GM23338 (cell line): ENCODE results near the gene KCNT1. TPM values are rescaled to one million over a fixed set of nuclear protein-coding genes. Genes with fewer than 3 reads are reported as not detected.

Experiments used
- ATAC-seq: fragments of 200-7000 bp; cut with Tn5 transposase; 3 replicates; pipeline ENCODE4 v1.9.1; 2020
- DNase-seq: peaks from one replicate; pipeline ENCODE4 v3.0.0-alpha.2; 2015; ENCODE audit warnings: low spot score
- H2AFZ ChIP-seq: fragments of 200-600 bp; sonication (generic); 2 replicates; pipeline ENCODE4 v1.8.0; 2016; ENCODE audit warnings: antibody characterized with exemption, mild to moderate bottlenecking, moderate library complexity
- H3F3A ChIP-seq: fragments of 200-600 bp; sonication (generic); replicated peaks from 2 replicates; pipeline ENCODE4 v1.8.0; 2017; ENCODE audit warnings: antibody characterized with exemption, mixed run types, low read depth
- H3K27ac ChIP-seq: fragments of 200-600 bp; sonication (generic); 2 replicates; pipeline ENCODE4 v1.6.1; 2016; ENCODE audit warnings: low read depth
- H3K27me3 ChIP-seq: fragments of 200-600 bp; sonication (generic); 2 replicates; pipeline ENCODE4 v1.8.0; 2016; ENCODE audit warnings: mild to moderate bottlenecking, mixed run types, moderate library complexity; ENCODE audit not compliant: insufficient read depth
- H3K36me3 ChIP-seq: fragments of 200-600 bp; sonication (generic); 2 replicates; pipeline ENCODE4 v1.8.0; 2016; ENCODE audit warnings: mild to moderate bottlenecking; ENCODE audit not compliant: insufficient read depth
- H3K4me1 ChIP-seq: fragments of 200-600 bp; sonication (generic); 2 replicates; pipeline ENCODE4 v1.8.0; 2016; ENCODE audit warnings: mild to moderate bottlenecking, moderate library complexity; ENCODE audit not compliant: insufficient read depth
- H3K4me2 ChIP-seq: fragments of 200-600 bp; sonication (generic); 2 replicates; pipeline ENCODE4 v1.7.1; 2017; ENCODE audit warnings: mixed run types
- H3K4me3 ChIP-seq: fragments of 200-600 bp; sonication (generic); 2 replicates; pipeline ENCODE4 v1.6.1; 2016; ENCODE audit warnings: mixed run types
- H3K79me2 ChIP-seq: fragments of 200-600 bp; sonication (generic); replicated peaks from 2 replicates; pipeline ENCODE4 v1.8.0; 2017; ENCODE audit warnings: mild to moderate bottlenecking; ENCODE audit not compliant: insufficient read depth
- H3K9me2 ChIP-seq: fragments of 200-600 bp; sonication (generic); 2 replicates; pipeline ENCODE4 v1.8.0; 2017; ENCODE audit not compliant: insufficient read depth
- H4K20me1 ChIP-seq: fragments of 200-600 bp; sonication (generic); replicated peaks from 2 replicates; pipeline ENCODE4 v1.8.0; 2017; ENCODE audit warnings: mild to moderate bottlenecking; ENCODE audit not compliant: insufficient read depth
- H3K27ac Mint-ChIP-seq: 2 replicates; pipeline ENCODE4 v1.8.0; 2020; ENCODE audit warnings: inconsistent platforms, mild to moderate bottlenecking, moderate library complexity, mixed read lengths
- H3K27me3 Mint-ChIP-seq: 3 replicates; pipeline ENCODE4 v1.8.0; 2022; ENCODE audit warnings: low read depth, mild to moderate bottlenecking, moderate library complexity, mixed read lengths, inconsistent platforms; ENCODE audit not compliant: insufficient read depth, poor library complexity
- H3K36me3 Mint-ChIP-seq: 3 replicates; pipeline ENCODE4 v1.8.0; 2021; ENCODE audit warnings: low read depth, mild to moderate bottlenecking, inconsistent platforms, moderate library complexity, mixed read lengths
- H3K4me1 Mint-ChIP-seq: 3 replicates; pipeline ENCODE4 v1.8.0; 2020; ENCODE audit warnings: mild to moderate bottlenecking, inconsistent platforms, mixed read lengths
- H3K4me3 Mint-ChIP-seq: 3 replicates; pipeline ENCODE4 v1.8.0; 2021; ENCODE audit warnings: moderate library complexity, mild to moderate bottlenecking, inconsistent platforms, mixed read lengths
- H3K9me3 Mint-ChIP-seq: 3 replicates; pipeline ENCODE4 v1.8.0; 2020; ENCODE audit warnings: moderate library complexity, mild to moderate bottlenecking, inconsistent platforms, mixed read lengths
- CREB1 ChIP-seq: fragments of 250-450 bp; sonication (Bioruptor Pico); IDR thresholded peaks from 2 replicates; pipeline ENCODE4 v1.5.0; 2020; ENCODE audit warnings: low read depth, mild to moderate bottlenecking, moderate library complexity
- EZH2 ChIP-seq: fragments of 200-600 bp; sonication (generic); IDR thresholded peaks from one replicate; pipeline ENCODE4 v1.8.0; 2017; ENCODE audit warnings: antibody characterized with exemption, mild to moderate bottlenecking, low read depth; ENCODE audit not compliant: unreplicated experiment
- EZH2phosphoT487 ChIP-seq: fragments of 200-600 bp; sonication (generic); IDR thresholded peaks from one replicate; pipeline ENCODE4 v1.8.1; 2018; ENCODE audit warnings: antibody characterized with exemption; ENCODE audit not compliant: unreplicated experiment
- JUNB ChIP-seq: IDR thresholded peaks from one replicate; pipeline ENCODE4 v1.6.1; 2016; ENCODE audit warnings: antibody characterized with exemption; ENCODE audit not compliant: unreplicated experiment
- NANOG ChIP-seq: IDR thresholded peaks from 2 replicates; pipeline ENCODE4 v1.6.1; 2016; ENCODE audit warnings: antibody characterized with exemption, borderline replicate concordance
- POLR2AphosphoS5 ChIP-seq: IDR thresholded peaks from 2 replicates; pipeline ENCODE4 v1.6.1; 2016; ENCODE audit warnings: antibody characterized with exemption, low read depth
- ZNF114 ChIP-seq: fragments of 250-450 bp; sonication (Bioruptor Pico); IDR thresholded peaks from 2 replicates; pipeline ENCODE4 v1.5.0; 2020; ENCODE audit warnings: mild to moderate bottlenecking, moderate library complexity
- polyA plus RNA-seq: library from polyadenylated mRNA; unstranded; fragments of >200 nt; fragmentation: Nextera tagmentation; extraction: Ambion mirVana; gene quantifications from 2 replicates; pipeline ENCODE4 v1.2.1, GENCODE V29; 2016
- total RNA-seq: library from RNA; depleted of rRNA; stranded (reverse); fragments of >200 nt; shearing (Covaris generic); gene quantifications from 2 replicates; pipeline ENCODE4 v1.2.3, GENCODE V29; 2014
- TF ChIP-seq, protein P1 (sequence below): IDR thresholded peaks from one replicate; pipeline ENCODE4 v1.6.1; 2018; ENCODE audit warnings: antibody characterized with exemption; ENCODE audit not compliant: unreplicated experiment
- TF ChIP-seq, protein P2 (sequence below): IDR thresholded peaks from 2 replicates; pipeline ENCODE4 v1.6.1; 2016; ENCODE audit warnings: antibody characterized with exemption
- TF ChIP-seq, protein P3 (sequence below), 2 experiments: fragments of 200-600 bp in 1 of 2; sonication (generic) in 1 of 2; conservative IDR thresholded peaks; 2 replicates each; pipeline versions ENCODE4 v1.5.1 to v1.6.1; 2016 to 2017; ENCODE audit warnings: antibody characterized with exemption in 2 of 2, low read depth in 2 of 2, mild to moderate bottlenecking in 2 of 2, moderate library complexity in 1 of 2

The KCNT1 gene
- total and polyA plus RNA-seq, 2 experiments from 2014 or later = 0.05 to 0.28 TPM

DNA sequence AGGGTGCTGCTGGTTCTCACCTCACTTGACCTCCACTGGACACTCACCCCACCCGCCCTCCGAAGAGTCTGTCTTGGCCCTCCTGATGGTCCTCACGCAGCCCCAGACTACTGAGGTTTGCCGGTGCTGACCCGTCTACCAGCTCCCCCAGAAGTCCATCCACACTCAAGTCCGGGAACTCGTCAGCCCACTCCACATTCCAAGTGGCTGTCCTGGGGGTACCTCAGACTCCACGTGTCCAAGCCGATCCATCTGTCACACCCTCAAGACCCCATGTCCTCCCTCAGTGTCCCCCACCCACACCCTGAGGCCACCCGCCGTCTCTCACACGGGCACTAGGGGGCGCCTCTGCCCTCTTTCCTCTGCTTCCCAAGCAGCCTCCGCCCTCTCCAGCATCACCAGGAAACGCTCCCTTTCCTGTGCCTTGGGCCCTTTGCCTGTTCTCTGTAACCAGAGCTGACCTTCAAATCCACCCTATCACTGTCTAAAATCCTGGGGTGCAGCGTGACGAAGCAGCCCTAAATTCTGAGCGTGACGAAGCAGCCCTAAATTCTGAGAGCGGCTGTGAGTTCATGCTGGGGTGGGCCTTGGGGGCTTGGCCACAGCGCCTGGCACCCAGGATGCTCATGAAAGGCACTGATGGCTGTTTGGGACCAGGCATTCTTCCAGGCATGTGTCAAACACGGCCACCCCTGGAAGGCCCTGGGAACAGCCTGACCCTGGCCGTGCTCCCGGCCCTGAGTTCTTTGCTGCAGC is 95.7 kb downstream of the KCNT1 start:
- H3K27ac Mint-ChIP-seq = no peak overlapping the region
- H2AFZ ChIP-seq = 0 out of 2 replicates have a peak overlapping the region, but pooled peaks have one; percentile 25
- peak; percentile 87 for DNase-seq

DNA sequence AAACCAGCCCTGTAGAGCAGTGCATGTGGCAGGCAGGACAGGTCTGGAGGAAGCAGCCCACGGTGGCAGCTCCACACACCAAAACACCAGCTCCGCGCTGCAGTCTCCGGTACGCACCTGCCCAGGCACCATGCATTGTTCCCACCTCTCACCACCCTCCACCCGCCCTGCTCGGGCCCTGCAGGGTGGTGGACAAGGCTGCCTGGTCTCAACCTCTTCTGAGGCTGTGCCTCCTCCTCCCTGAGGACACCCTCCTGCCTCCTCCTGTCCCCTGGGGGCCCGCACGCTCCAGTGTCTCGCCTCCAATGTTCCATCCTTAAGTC is 96.2 kb downstream of the KCNT1 start:
- Histone ChIP-seq H3F3A (no peaks in the 10 kb centered on the region), H3K4me3 (no peak overlapping the region), H3K79me2 (no peaks in the 10 kb centered on the region), H4K20me1 (no peaks in the 10 kb centered on the region), H3K36me3 (no peaks in the 10 kb centered on the region), H3K9me2 (no peaks in the 10 kb centered on the region), H3K4me2 (no peak overlapping the region), H2AFZ (no peak overlapping the region), H3K27ac (no peak overlapping the region), H3K4me1 (no peaks in the 10 kb centered on the region), H3K27me3 (no peaks in the 10 kb centered on the region)
- ATAC-seq = no peak
- Mint-ChIP-seq H3K36me3 (no peaks in the 10 kb centered on the region), H3K9me3 (no peaks in the 10 kb centered on the region), H3K27me3 (peaks cover 12% of the 10 kb centered on the region), H3K4me1 (peaks cover 8% of the 10 kb centered on the region), H3K4me3 (no peak overlapping the region), H3K27ac (no peak overlapping the region)
- no peak for DNase-seq
- TF ChIP-seq CREB1 (CRISPR knock-in tag) = no peak
- no peak for TF ChIP-seq JUNB
- TF ChIP-seq EZH2phosphoT487 = no peak
- no peak for TF ChIP-seq EZH2
- no peak for TF ChIP-seq POLR2AphosphoS5
- TF ChIP-seq NANOG = no peak
- TF ChIP-seq, protein P1, sequence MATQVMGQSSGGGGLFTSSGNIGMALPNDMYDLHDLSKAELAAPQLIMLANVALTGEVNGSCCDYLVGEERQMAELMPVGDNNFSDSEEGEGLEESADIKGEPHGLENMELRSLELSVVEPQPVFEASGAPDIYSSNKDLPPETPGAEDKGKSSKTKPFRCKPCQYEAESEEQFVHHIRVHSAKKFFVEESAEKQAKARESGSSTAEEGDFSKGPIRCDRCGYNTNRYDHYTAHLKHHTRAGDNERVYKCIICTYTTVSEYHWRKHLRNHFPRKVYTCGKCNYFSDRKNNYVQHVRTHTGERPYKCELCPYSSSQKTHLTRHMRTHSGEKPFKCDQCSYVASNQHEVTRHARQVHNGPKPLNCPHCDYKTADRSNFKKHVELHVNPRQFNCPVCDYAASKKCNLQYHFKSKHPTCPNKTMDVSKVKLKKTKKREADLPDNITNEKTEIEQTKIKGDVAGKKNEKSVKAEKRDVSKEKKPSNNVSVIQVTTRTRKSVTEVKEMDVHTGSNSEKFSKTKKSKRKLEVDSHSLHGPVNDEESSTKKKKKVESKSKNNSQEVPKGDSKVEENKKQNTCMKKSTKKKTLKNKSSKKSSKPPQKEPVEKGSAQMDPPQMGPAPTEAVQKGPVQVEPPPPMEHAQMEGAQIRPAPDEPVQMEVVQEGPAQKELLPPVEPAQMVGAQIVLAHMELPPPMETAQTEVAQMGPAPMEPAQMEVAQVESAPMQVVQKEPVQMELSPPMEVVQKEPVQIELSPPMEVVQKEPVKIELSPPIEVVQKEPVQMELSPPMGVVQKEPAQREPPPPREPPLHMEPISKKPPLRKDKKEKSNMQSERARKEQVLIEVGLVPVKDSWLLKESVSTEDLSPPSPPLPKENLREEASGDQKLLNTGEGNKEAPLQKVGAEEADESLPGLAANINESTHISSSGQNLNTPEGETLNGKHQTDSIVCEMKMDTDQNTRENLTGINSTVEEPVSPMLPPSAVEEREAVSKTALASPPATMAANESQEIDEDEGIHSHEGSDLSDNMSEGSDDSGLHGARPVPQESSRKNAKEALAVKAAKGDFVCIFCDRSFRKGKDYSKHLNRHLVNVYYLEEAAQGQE = no peak
- TF ChIP-seq, protein P2, sequence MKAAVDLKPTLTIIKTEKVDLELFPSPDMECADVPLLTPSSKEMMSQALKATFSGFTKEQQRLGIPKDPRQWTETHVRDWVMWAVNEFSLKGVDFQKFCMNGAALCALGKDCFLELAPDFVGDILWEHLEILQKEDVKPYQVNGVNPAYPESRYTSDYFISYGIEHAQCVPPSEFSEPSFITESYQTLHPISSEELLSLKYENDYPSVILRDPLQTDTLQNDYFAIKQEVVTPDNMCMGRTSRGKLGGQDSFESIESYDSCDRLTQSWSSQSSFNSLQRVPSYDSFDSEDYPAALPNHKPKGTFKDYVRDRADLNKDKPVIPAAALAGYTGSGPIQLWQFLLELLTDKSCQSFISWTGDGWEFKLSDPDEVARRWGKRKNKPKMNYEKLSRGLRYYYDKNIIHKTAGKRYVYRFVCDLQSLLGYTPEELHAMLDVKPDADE = no peak
- no peak for TF ChIP-seq ZNF114 (CRISPR knock-in tag)

More for the DNA sequence above, 95.7 kb downstream of the KCNT1 start:
- H3K4me2 ChIP-seq = no peak overlapping the region
- H3K9me2 ChIP-seq = no peaks in the 10 kb centered on the region
- Mint-ChIP-seq H3K27me3 (peaks cover 12% of the 10 kb centered on the region), H3K4me1 (peaks cover 4% of the 10 kb centered on the region), H3K36me3 (no peaks in the 10 kb centered on the region), H3K9me3 (no peaks in the 10 kb centered on the region), H3K4me3 (no peak overlapping the region)
- ATAC-seq = peak; percentile 91
- no peaks in the 10 kb centered on the region for H3K4me1 ChIP-seq
- H3F3A ChIP-seq = no peaks in the 10 kb centered on the region
- no peaks in the 10 kb centered on the region for H3K79me2 ChIP-seq
- H4K20me1 ChIP-seq = no peaks in the 10 kb centered on the region
- H3K4me3 ChIP-seq = no peak overlapping the region
- no peak overlapping the region for H3K27ac ChIP-seq
- TF ChIP-seq, protein P2 = no peak
- TF ChIP-seq, protein P3, sequence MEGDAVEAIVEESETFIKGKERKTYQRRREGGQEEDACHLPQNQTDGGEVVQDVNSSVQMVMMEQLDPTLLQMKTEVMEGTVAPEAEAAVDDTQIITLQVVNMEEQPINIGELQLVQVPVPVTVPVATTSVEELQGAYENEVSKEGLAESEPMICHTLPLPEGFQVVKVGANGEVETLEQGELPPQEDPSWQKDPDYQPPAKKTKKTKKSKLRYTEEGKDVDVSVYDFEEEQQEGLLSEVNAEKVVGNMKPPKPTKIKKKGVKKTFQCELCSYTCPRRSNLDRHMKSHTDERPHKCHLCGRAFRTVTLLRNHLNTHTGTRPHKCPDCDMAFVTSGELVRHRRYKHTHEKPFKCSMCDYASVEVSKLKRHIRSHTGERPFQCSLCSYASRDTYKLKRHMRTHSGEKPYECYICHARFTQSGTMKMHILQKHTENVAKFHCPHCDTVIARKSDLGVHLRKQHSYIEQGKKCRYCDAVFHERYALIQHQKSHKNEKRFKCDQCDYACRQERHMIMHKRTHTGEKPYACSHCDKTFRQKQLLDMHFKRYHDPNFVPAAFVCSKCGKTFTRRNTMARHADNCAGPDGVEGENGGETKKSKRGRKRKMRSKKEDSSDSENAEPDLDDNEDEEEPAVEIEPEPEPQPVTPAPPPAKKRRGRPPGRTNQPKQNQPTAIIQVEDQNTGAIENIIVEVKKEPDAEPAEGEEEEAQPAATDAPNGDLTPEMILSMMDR (conservative IDR thresholded peaks at IDR 0.05; ENCODE audit: low read depth in 2 of 2) = peak; percentile 92 to 96
- H3K27me3 ChIP-seq = no peaks in the 10 kb centered on the region
- no peaks in the 10 kb centered on the region for H3K36me3 ChIP-seq
